ENCODE measurements around the gene CALCOCO2.
"Not testable (repeated sequence)": the region's sequence is repeated elsewhere in the genome, so short reads cannot be mapped to it uniquely, and the experiment has no call there.

Gene CALCOCO2

GRCh38 chr17:48825446-48826381, 5.1 kb upstream of the CALCOCO2 start:
- DNase-seq: no peak

GRCh38 chr17:48831549-48831883, 681 bp downstream of the CALCOCO2 start:
- no peak for DNase-seq

GRCh38 chr17:48834973-48835372, 4.1 kb downstream of the CALCOCO2 start:
- DNase-seq: no peak

- DNase-seq: peak in 1 of 5 donors; percentile 45
These were observed 5.1 kb downstream of the CALCOCO2 start for GRCh38 chr17:48835971-48836370.

- peak in 1 of 5 donors; percentile 80 for DNase-seq
These were observed 6.6 kb downstream of the CALCOCO2 start for GRCh38 chr17:48837458-48837857.

GRCh38 chr17:48840441-48840840, 9.6 kb downstream of the CALCOCO2 start:
- DNase-seq: no peak

GRCh38 chr17:48841395-48841831, 10.6 kb downstream of the CALCOCO2 start:
- peak in 2 of 5 donors; percentile 18 to 80 for DNase-seq

- DNase-seq: no peak
These were observed 11.9 kb downstream of the CALCOCO2 start for GRCh38 chr17:48842746-48843145.

- no peak for DNase-seq
These were observed 12.5 kb downstream of the CALCOCO2 start for GRCh38 chr17:48843187-48843900.

GRCh38 chr17:48850792-48851323, 20.0 kb downstream of the CALCOCO2 start:
- DNase-seq: no peak

GRCh38 chr17:48854774-48855476, 24.1 kb downstream of the CALCOCO2 start:
- no peak for DNase-seq

- no peak for DNase-seq
These were observed 25.4 kb downstream of the CALCOCO2 start for GRCh38 chr17:48856122-48856821.

- DNase-seq: no peak
These were observed 29.2 kb downstream of the CALCOCO2 start for GRCh38 chr17:48860034-48860433.

GRCh38 chr17:48860456-48860855, 29.6 kb downstream of the CALCOCO2 start:
- DNase-seq: no peak

GRCh38 chr17:48868916-48869500, 38.2 kb downstream of the CALCOCO2 start:
- DNase-seq: no peak

GRCh38 chr17:48869821-48870318, 39.0 kb downstream of the CALCOCO2 start:
- no peak for DNase-seq

GRCh38 chr17:48871035-48871550, 40.3 kb downstream of the CALCOCO2 start:
- DNase-seq: no peak

GRCh38 chr17:48871551-48872351, 40.9 kb downstream of the CALCOCO2 start:
- DNase-seq: no peak

- DNase-seq: not testable (repeated sequence)
These were observed 41.6 kb downstream of the CALCOCO2 start for GRCh38 chr17:48872409-48872808.

- DNase-seq: no peak
These were observed 42.4 kb downstream of the CALCOCO2 start for GRCh38 chr17:48873209-48873608.
